GM12892 (cell line): ENCODE measurements around the gene IRGQ.

Experiments
- POLR2A ChIP-seq: IDR thresholded peaks from 2 replicates; pipeline ENCODE4 v1.6.1; 2011; ENCODE audit warnings: low read depth, low read length, control low read depth
- POLR2AphosphoS5 ChIP-seq: IDR thresholded peaks from 2 replicates; pipeline ENCODE4 v1.6.1; 2011; ENCODE audit warnings: low read depth, low read length, control low read depth

DNA sequence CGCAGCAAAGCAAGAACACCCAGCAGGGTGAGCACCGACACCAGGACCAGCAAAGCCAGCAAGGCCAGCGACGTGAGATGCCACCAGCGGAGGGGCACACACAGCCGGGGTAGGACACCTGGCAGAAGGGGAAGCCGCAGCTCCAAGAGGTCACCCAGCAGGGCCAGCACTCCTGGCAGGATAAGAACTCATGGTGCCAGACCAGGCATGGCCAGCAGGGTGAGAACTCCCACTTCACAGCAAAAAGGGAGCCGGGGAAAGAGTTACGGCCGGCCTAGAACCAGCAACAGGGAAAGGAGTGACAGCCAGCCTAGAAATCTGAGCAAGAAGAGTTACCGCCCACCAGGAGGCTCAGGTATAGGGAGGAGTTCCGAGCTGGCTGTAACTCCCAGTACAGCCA, 16.4 kb upstream of the IRGQ start:
- TF ChIP-seq POLR2AphosphoS5 = no peak
- no peak for TF ChIP-seq POLR2A
